HG03066 (cell line): Measurements from ENCODE around the gene NLRP13.
"Not testable (repeated sequence)": the region's sequence is repeated elsewhere in the genome, so short reads cannot be mapped to it uniquely, and the experiment has no call there.

Source experiments
- ATAC-seq: cut with Tn5 transposase; IDR thresholded peaks from one replicate; pipeline ENCODE4 v1.9.1; 2021; ENCODE audit warnings: low read depth; ENCODE audit not compliant: unreplicated experiment

NLRP13 gene, protein sequence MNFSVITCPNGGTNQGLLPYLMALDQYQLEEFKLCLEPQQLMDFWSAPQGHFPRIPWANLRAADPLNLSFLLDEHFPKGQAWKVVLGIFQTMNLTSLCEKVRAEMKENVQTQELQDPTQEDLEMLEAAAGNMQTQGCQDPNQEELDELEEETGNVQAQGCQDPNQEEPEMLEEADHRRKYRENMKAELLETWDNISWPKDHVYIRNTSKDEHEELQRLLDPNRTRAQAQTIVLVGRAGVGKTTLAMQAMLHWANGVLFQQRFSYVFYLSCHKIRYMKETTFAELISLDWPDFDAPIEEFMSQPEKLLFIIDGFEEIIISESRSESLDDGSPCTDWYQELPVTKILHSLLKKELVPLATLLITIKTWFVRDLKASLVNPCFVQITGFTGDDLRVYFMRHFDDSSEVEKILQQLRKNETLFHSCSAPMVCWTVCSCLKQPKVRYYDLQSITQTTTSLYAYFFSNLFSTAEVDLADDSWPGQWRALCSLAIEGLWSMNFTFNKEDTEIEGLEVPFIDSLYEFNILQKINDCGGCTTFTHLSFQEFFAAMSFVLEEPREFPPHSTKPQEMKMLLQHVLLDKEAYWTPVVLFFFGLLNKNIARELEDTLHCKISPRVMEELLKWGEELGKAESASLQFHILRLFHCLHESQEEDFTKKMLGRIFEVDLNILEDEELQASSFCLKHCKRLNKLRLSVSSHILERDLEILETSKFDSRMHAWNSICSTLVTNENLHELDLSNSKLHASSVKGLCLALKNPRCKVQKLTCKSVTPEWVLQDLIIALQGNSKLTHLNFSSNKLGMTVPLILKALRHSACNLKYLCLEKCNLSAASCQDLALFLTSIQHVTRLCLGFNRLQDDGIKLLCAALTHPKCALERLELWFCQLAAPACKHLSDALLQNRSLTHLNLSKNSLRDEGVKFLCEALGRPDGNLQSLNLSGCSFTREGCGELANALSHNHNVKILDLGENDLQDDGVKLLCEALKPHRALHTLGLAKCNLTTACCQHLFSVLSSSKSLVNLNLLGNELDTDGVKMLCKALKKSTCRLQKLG

DNA sequence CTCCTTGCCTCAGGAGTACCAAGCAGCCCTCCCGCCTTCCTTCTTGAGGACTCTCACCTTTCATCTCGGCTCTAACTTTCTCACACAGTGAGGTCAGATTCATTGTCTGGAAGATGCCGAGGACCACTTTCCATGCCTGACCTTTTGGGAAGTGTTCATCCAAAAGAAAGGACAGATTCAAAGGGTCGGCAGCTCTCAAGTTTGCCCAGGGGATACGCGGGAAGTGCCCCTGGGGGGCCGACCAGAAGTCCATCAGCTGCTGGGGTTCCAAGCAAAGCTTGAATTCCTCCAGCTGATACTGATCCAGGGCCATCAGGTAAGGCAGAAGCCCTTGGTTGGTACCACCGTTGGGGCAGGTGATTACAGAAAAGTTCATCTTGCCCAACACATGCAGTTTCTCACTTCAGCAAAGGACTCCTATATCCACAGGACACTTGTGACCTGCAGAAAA, at the start of gene NLRP13:
Gene NLRP13 (minus strand): TSS at position 401 of the 451 bp plus-strand sequence. CDS start 25 bp downstream, at position 376.
- ATAC-seq, result no peak

DNA sequence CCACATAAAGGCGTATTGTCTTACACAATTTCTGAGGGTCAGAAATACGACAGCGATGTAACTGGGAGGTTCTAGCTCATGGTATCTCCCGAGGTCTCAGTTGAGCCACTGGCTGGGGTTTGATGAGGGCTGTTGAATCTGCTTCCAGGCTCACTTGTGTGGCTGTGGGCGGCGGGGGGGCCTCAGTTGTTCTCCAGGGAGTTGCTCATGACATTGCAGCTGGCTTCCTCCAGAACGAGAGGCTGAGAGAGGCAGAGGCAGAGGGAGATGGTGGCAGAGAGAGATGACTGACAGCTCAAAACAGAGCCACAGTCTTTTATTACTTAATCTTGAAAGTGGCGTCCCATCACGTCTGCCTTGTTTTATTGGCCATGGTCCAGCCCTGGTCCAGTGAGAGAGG, 48.3 kb upstream of the NLRP13 start:
- ATAC-seq, result no peak

DNA sequence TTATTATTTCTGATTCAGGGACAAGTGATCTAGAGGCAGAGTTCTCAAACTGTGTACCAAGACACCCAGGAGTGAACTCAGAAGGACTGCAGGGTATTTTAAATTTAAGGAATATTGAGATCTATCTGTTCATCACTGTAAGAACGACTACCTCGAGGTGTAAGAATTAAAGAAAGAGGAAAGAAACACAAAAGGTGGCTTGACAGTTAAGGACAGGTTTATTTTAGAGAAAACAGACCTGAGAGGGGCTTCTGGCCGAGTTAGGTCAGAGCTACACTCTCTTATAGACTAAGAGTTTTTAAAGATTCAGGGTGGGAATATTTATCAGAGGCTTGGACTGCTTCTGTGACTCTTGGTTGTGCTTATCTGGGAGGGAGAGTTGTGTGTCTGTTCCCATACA, 41.8 kb upstream of the NLRP13 start:
- no peak for ATAC-seq

DNA sequence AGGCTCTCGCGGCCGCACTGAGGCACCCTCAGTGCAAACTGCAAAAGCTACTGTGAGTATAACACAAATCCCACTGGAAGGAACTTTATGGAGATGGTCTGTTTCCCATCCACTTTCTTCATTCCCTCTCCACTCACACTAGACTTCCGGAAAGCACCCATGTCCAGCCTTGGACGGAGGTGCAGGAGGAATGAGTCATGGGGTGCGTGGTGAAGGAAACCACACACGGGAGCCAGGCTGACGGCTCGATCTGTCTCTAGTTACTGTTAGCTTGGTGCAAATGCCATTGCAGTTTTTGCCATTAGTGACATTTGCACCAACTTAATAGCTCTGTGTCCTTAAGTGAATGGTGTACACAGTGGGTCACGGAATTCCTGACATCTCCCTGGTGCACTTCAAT, 30.1 kb upstream of the NLRP13 start:
- no peak for ATAC-seq

DNA sequence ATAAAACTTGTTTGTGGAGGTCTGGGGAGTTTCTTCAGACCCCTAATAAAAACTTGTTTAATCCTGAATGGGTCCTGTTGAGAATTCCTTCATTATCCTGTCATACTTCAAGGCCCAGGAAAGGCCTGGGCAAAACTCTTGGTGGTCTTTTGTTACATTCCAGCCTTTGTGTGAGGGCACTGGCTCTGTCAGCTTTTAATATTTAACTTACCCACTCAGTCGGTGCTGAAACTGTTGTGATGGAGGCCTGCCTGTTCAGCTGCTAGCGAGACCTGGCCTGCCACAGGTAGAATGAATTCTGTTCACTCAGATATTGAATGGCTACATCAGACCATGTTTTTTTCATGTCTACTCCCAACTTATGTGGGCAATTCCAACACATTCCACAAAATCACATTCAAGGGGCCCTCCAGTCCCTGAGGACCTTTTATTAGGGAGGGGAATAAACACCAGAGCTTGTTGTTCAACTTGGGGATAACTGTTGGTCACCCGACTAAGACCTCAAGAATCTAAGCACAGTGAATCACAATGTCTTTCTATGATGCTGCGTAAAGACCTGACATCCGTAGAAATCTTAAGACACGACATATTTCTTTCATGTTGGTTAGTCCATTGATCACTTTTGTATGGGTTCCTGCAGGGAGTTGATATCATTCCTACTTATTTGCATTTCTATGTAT, 28.0 kb upstream of the NLRP13 start:
- no peak for ATAC-seq

DNA sequence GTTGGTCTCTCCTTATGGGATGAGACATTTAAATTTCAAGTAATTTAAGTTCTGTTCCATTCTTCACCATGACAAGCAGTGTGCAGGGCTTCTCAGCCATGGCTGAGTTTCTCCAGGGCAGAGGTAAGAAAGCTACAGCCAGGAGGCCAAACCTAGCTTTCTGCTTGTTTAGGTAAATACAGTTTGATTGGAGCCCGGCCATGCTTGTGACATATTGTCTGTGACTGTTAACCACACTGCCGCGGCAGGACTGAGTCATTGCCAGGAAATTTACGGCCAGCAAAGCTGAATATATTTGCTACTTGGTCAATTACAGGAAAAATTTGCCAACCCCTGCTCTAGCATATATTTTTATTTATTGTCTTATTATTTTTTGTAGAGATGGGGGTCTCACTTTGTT, 26.2 kb upstream of the NLRP13 start:
- no peak for ATAC-seq

DNA sequence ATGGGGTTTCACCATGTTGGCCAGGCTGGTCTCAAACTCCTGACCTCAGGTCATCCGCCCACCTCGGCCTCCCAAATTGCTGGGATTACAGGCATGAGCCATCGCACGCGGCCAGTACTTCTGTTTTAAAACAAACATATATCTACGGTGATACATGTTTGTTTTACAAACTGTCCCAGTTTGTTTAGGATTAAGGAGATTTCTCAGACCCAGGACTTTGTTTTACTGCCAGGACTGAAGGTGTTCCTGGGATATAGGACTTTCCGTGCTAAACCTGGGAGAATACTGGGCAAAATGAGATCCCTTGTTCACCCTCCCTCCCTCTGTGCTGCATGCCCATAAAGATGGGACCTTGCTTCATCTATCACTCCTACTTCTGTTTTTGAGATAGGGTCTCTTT, 24.3 kb upstream of the NLRP13 start:
- no peak for ATAC-seq

DNA sequence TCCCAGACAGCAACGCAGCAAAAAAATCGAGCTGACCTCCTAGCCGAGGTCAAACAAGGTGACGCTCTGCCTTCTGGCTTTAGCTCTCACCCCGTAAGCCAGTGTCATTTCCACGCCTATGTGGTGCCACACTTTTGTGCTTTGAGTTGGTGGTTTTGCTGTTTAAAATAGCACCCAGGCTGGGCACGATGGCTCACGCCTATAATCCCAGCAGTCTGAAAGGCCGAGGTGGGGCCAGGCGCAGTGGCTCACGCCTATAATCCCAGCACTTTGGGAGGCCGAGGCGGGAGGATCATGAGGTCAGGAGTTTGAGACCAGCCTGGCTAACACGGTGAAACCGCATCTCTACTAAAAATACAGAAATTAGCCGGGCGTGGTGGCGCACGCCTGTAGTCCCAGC, 18.4 kb upstream of the NLRP13 start:
- not testable (repeated sequence) for ATAC-seq

DNA sequence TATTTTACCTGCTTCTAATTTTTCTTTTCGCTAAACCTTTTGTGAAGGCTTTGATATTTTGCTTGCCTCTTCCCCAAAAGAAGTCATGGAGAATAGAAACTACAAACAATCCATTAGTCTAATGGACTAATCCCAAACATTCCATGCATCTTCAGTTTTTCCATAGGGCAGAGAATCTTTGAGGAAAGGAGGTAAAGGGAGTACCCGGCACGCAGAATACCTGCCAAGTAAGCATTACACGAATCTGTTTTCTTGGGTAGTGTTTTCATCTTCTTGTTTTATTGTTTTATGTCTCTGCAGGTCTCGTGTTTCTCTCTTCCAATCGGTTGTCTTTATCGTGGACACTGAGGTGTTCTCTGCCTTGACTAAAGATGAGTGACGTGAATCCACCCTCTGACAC, 15.4 kb upstream of the NLRP13 start, which contains the start of gene NLRP8:
Gene NLRP8 (plus strand): TSS at position 301 of the 400 bp plus-strand sequence.
- no peak for ATAC-seq

DNA sequence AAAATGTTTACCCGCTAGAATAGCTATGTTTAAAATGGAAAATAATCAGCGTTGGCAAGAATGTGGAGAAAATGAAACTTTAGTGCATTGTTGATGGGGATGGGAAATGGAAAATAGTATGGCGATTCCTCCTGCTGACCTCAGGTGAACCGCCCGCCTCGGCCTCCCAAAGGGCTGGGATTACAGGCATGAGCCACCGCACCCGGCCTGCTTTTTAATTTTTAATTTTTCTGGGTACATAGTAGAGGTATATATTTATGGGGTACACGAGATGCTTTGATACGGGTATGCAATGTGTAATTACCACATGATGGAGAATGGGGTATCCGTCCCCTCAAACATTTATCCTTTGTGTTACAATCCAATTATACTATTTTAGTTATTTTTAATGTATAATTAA, 8.2 kb upstream of the NLRP13 start:
- ATAC-seq, result no peak

DNA sequence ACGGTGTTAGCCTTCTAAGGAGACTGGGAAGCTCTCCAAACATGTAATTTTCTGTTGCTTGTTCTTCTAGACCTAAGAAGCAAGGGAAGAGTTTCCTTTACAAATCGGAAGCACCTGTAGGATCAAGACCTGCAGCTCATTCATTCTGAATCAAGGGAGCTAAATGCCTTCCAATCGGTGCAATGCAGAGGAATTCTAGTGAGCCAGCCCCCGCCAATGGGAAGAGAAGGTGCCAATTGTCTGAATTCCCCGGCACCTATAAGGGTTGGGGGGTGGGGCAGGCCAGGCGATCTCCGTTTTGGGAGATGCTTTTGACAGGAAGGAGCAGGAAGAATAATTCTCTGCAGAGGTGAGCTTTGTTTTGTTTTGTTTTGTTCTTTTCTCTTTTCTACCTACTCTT, 7.1 kb upstream of the NLRP13 start:
- no peak for ATAC-seq

DNA sequence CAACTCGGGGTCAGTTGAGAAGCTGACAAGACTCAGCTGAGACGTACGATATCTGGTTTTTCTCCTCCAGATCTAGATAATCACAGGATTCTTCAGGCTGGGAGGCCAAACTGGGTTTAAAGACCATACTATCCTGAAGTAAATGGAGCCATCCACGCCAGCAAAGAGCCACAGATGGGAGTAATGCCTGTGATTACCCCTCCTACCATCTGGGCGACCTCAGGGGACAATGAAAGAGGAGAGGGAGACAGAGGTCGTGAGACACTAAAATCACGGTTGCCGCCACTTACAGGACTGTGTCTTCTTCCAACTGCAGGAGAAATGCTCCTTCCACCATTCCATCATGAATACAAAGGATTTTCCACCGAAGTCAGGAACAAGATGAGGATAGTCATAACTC, 3.1 kb upstream of the NLRP13 start:
- no peak for ATAC-seq

DNA sequence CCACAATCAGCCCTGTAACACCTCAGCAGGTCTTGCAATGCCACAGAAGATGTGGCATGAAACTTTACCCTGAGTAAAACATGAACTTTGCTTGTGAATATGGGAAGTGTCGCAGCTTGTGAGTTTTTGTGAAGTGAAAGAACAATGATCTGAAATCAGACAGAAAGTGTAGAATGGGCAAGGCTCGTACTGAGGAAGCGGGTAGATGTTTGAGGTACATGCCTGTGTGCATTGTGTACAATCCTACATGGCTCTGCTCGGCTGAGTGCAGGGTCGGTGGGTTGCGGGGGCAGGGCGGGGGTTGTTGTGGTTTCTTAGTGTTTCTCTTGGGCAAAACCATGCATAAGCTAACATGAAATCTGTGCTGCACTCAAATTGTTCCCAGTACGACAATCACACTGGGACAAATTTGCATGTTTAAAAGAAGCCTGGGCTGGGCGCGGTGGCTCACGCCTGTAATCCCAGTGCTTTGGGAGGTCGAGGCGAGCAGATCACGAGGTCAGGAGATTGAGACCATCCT, 1.1 kb downstream of the NLRP13 start:
- ATAC-seq, result no peak

DNA sequence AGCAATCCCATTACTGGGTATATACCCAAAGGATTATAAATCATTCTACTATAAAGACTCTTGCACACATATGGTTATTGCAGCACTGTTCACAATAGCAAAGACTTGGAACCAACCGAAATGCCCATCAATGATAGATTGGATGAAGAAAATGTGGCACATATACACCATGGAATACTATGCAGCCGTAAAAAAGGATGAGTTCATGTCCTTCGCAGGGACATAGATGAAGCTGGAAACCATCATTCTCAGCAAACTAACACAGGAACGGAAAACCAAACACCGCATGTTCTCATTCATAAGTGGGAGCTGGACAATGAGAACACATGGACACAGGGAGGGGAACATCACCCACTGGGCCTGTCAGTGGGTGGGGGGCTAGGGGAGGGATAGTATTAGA, 2.9 kb downstream of the NLRP13 start:
- not testable (repeated sequence) for ATAC-seq

DNA sequence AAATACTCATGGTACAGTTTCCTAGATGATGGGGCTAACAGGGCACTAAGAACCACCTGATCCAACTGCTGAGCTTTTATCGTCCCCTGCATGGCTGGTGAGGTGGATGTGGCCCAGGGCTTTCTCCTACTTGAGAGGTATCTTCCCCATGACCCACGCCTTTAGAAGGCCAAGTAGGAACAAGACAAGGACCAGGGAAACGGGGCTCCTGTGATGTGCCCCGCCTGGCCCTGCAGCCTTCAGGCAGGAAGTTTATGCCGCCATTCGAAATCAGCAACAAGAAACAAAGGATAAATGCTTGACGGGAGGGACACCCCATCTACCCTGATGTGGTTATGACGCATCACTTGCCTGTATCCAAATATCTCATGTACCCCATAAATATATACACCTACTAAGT, 4.1 kb downstream of the NLRP13 start:
- ATAC-seq, result no peak

DNA sequence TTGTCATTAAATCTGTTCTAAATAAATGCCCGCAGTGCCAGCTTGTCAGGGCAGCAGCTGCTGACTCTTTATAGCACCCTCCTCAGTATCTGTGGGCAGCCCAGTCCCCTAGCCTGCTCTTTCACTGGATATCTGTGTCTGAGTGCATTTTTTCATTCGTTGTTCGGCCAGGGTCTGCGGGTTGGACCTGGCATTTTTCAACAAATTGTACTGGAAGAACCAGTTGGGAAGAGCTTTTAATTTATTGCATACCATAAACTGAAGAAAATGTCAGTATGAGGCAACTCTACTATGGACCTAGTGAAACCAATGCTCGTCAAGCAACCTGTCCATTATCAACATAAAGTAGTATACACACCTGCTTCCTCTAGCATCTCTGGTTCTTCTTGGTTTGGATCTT, 8.6 kb downstream of the NLRP13 start:
- ATAC-seq, result no peak

DNA sequence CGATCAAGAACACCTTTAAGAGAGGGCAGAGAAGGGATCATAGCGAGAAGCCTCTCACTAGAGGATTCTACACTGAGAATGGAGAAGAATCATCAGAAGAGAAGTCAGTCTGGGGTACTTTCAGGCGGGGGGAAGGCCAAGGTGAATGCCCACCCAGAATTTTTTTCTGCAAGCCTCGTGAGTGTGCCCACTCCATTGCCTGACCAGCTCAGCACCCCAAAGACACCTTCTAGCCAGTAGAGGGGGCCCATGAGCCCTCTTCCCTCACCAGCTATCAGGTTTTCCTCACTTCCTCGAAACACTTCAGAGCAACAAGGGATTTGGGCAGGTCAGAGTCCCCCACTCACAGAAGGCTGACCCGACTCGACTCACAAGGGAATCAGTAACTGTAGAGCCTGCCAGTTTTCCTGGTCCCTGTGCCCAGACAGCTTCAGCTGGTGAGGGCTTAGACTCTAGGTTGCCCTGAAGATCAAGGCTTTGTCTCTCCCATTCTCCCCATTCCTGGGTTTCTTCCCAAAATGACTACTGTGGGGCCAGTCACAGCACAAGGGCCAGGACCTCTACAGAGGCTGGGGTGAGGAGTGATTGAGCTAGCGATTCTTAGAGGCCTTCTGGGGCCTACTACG, 18.4 kb downstream of the NLRP13 start:
- no peak for ATAC-seq

DNA sequence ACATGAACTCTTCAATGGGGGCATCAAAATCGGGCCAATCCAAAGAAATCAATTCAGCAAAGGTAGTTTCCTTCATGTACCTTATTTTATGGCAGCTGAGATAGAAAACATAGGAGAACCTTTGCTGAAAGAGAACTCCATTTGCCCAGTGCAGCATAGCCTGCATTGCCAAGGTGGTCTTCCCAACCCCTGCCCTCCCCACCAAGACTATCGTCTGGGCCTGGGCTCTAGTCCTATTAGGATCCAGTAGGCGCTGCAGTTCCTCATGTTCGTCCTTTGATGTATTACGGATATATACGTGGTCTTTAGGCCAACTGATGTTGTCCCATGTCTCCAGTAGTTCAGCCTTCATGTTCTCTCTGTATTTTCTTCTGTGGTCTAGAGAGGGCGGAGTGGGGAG, 19.2 kb downstream of the NLRP13 start:
- ATAC-seq, result no peak

DNA sequence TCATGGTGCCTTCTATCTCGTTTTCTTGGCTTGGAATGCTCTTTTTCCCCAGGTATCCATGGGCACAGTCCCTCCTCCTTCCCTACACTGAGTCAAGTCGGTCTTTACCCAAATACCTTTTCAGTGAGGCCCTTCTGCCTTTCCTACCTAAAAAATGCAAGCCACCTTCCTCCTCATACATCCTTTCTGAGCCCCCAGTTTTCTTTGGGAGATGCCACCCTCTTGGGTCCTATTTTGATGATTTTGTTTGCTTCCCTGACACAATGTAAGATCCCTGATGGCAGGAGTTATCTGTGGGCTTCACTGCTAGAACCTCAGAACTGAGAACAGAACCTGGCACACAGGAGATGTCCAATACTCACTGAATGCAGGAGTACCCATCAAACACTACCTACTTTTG, 22.3 kb downstream of the NLRP13 start:
- no peak for ATAC-seq

DNA sequence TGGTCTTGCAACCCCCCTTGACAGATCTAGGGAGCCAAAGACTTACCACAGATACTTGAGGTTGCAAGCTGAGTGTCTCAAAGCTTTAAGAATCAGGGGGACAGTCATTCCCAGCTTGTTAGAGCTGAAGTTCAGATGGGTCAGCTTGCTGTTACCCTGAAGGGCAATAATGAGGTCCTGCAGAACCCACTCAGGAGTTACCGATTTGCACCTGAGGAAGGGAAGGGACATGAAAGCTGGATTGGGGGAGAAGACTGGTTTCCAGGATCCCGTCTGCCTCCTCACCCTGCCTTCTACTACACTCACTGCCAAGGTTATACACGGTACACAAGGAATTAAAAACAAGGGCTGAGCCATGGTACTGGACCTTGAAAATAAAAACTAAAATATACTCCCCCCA, 24.4 kb downstream of the NLRP13 start:
- ATAC-seq, result no peak
